ENCODE data around the gene RANGRF.

- TF ChIP-seq CTCF (conservative IDR thresholded peaks at IDR 0.05) (no peak), EZH2 (IDR thresholded peaks at IDR 0.05; ENCODE audit: low read depth) (no peak)
These were observed 31.8 kb downstream of the RANGRF start for GRCh38 chr17:8320262-8320661.
